H1 (cell line): ENCODE results near the gene EGF. TPM values are rescaled to one million over a fixed set of nuclear protein-coding genes. Genes with fewer than 3 reads are reported as not detected.

Experiments
- CTCF ChIA-PET: fragments of 300-600 bp; sonication (Branson Sonifier 250); formaldehyde crosslinking; loops from one replicate; lab custom pipeline; 2021; ENCODE audit not compliant: partially characterized antibody; lab: Charles Lee
- POLR2A ChIA-PET: fragments of 300-600 bp; sonication (Branson Sonifier 250); formaldehyde crosslinking; loops from one replicate; lab custom pipeline; 2021; ENCODE audit warnings: inconsistent platforms; ENCODE audit not compliant: partially characterized antibody; lab: Charles Lee
- DNase-seq, 2 experiments: peaks; one replicate each; pipeline versions ENCODE4 v3.0.0 to v3.0.0-alpha.2; 2010 to 2022; ENCODE audit warnings: low spot score in 2 of 2, low read depth in 1 of 2, mixed read lengths in 1 of 2
- FAIRE-seq: peaks from 2 replicates; lab custom pipeline; 2011; peaks lifted over from hg19 to GRCh38; lab: Jason Lieb, UNC
- H2AFZ ChIP-seq: 2 replicates; pipeline ENCODE4 v1.8.1; 2012; ENCODE audit warnings: low read length, inconsistent platforms
- H2AK5ac ChIP-seq: 2 replicates; pipeline ENCODE4 v1.6.1; 2013; ENCODE audit warnings: low read depth, low read length
- H2BK120ac ChIP-seq: replicated peaks from 2 replicates; pipeline ENCODE3; 2013; ENCODE audit warnings: low read depth, low read length, inconsistent platforms
- H2BK12ac ChIP-seq: 2 replicates; pipeline ENCODE4 v1.6.1; 2013; ENCODE audit warnings: low read depth, low read length
- H2BK15ac ChIP-seq: 2 replicates; pipeline ENCODE4 v1.6.1; 2013; ENCODE audit warnings: low read length
- H2BK20ac ChIP-seq: 2 replicates; pipeline ENCODE4 v1.6.1; 2013; ENCODE audit warnings: low read length
- H2BK5ac ChIP-seq: 2 replicates; pipeline ENCODE4 v1.6.1; 2013; ENCODE audit warnings: low read depth, low read length
- H3K14ac ChIP-seq: 2 replicates; pipeline ENCODE4 v1.6.1; 2013; ENCODE audit warnings: inconsistent platforms; ENCODE audit not compliant: insufficient read length
- H3K18ac ChIP-seq: 2 replicates; pipeline ENCODE4 v1.6.1; 2013; ENCODE audit warnings: low read length; ENCODE audit errors: extremely low read depth
- H3K23ac ChIP-seq: 2 replicates; pipeline ENCODE4 v1.6.1; 2013; ENCODE audit warnings: inconsistent platforms; ENCODE audit not compliant: insufficient read length
- H3K23me2 ChIP-seq: 2 replicates; pipeline ENCODE4 v1.6.1; 2013; ENCODE audit warnings: low read depth, low read length
- H3K27ac ChIP-seq: 2 replicates; pipeline ENCODE4 v1.6.1; 2011; ENCODE audit warnings: low read depth, low read length, inconsistent platforms
- H3K27me3 ChIP-seq, 4 experiments: replicated peaks in 1 of 4; 1 replicate in 1 of 4; 2 replicates in 3 of 4; pipeline versions ENCODE4 v1.6.1 to v1.8.1; 2011 to 2013; ENCODE audit warnings: low read length in 3 of 4, mild to moderate bottlenecking in 3 of 4, inconsistent platforms in 2 of 4, mixed read lengths in 2 of 4, moderate library complexity in 1 of 4; ENCODE audit not compliant: control insufficient read depth in 3 of 4, insufficient read depth in 3 of 4; ENCODE audit errors: extremely low read depth in 1 of 4
- H3K36me3 ChIP-seq, 4 experiments: 2 replicates each; pipeline versions ENCODE4 v1.6.1 to v1.8.1; 2011 to 2013; ENCODE audit warnings: mild to moderate bottlenecking in 4 of 4, low read length in 3 of 4, moderate library complexity in 2 of 4, control low read depth in 1 of 4, inconsistent platforms in 1 of 4; ENCODE audit not compliant: insufficient read depth in 4 of 4, control insufficient read depth in 2 of 4
- H3K4ac ChIP-seq: replicated peaks from 2 replicates; pipeline ENCODE3; 2013; ENCODE audit warnings: low read length, low read depth, mixed read lengths, inconsistent platforms; ENCODE audit not compliant: insufficient read length
- H3K4me1 ChIP-seq, 4 experiments: replicated peaks in 1 of 4; 1 replicate in 1 of 4; 2 replicates in 3 of 4; pipeline versions ENCODE4 v1.6.1 to v1.8.1; 2011 to 2013; ENCODE audit warnings: low read length in 3 of 4, inconsistent platforms in 2 of 4, mixed read lengths in 1 of 4; ENCODE audit not compliant: insufficient read depth in 4 of 4, control insufficient read depth in 3 of 4
- H3K4me2 ChIP-seq, 2 experiments: 2 replicates each; pipeline versions ENCODE4 v1.6.1 to v1.8.1; 2011 to 2013; ENCODE audit warnings: low read depth in 2 of 2, low read length in 2 of 2, control low read depth in 1 of 2, inconsistent platforms in 1 of 2, mild to moderate bottlenecking in 1 of 2; ENCODE audit not compliant: insufficient read depth in 1 of 2
- H3K4me3 ChIP-seq, 4 experiments: fragments of 200-600, 300-600 bp in 1 of 4; sonication (generic), shearing (Covaris generic), sonication (Bioruptor Twin) in 1 of 4; 2 replicates each; pipeline versions ENCODE4 v1.5.1 to v1.8.1; 2011 to 2016; ENCODE audit warnings: low read length in 4 of 4, low read depth in 3 of 4, control low read depth in 2 of 4, inconsistent platforms in 2 of 4, mild to moderate bottlenecking in 2 of 4, mixed read lengths in 1 of 4, moderate library complexity in 1 of 4; ENCODE audit not compliant: insufficient read depth in 2 of 4; ENCODE audit errors: extremely low read depth in 1 of 4
- H3K56ac ChIP-seq: replicated peaks from 2 replicates; pipeline ENCODE3; 2013; ENCODE audit warnings: low read depth, mild to moderate bottlenecking, mixed read lengths, low read length, inconsistent platforms; ENCODE audit not compliant: insufficient read length
- H3K79me1 ChIP-seq: 2 replicates; pipeline ENCODE4 v1.6.1; 2013; ENCODE audit warnings: low read depth, low read length, control low read depth
- H3K79me2 ChIP-seq, 2 experiments: 2 replicates each; pipeline versions ENCODE4 v1.6.1 to v1.8.1; 2012 to 2013; ENCODE audit warnings: low read length in 2 of 2, mild to moderate bottlenecking in 2 of 2, inconsistent platforms in 1 of 2; ENCODE audit not compliant: insufficient read depth in 2 of 2, control insufficient read depth in 1 of 2
- H3K9ac ChIP-seq, 4 experiments: replicated peaks in 1 of 4; 1 replicate in 1 of 4; 2 replicates in 3 of 4; pipeline versions ENCODE4 v1.6.1 to v1.8.1; 2011 to 2013; ENCODE audit warnings: low read depth in 3 of 4, low read length in 3 of 4, control low read depth in 2 of 4, mild to moderate bottlenecking in 2 of 4, moderate library complexity in 2 of 4, inconsistent platforms in 1 of 4; ENCODE audit errors: extremely low read depth in 1 of 4
- H3K9me3 ChIP-seq, 2 experiments: 2 replicates each; pipeline versions ENCODE4 v1.6.1 to v1.8.1; 2012 to 2013; ENCODE audit warnings: mild to moderate bottlenecking in 2 of 2, moderate library complexity in 2 of 2, control low read depth in 1 of 2, inconsistent platforms in 1 of 2, low read depth in 1 of 2, low read length in 1 of 2, mixed read lengths in 1 of 2; ENCODE audit not compliant: insufficient read depth in 2 of 2
- H4K20me1 ChIP-seq, 2 experiments: replicated peaks in 1 of 2; 2 replicates each; pipeline versions ENCODE3 to v1.8.1; 2011 to 2013; ENCODE audit warnings: inconsistent platforms in 2 of 2, low read length in 2 of 2, mild to moderate bottlenecking in 1 of 2; ENCODE audit not compliant: insufficient read depth in 2 of 2, control insufficient read depth in 1 of 2
- H4K5ac ChIP-seq: 2 replicates; pipeline ENCODE4 v1.6.1; 2013; ENCODE audit warnings: low read length, low read depth, mixed read lengths, inconsistent platforms; ENCODE audit not compliant: insufficient read length
- H4K8ac ChIP-seq: 2 replicates; pipeline ENCODE4 v1.8.0; 2013; ENCODE audit warnings: mild to moderate bottlenecking, moderate library complexity, low read length, inconsistent platforms; ENCODE audit not compliant: insufficient read depth; ENCODE audit errors: extremely low read depth
- H4K91ac ChIP-seq: replicated peaks from 2 replicates; pipeline ENCODE3; 2013; ENCODE audit warnings: low read length, mixed read lengths, inconsistent platforms; ENCODE audit not compliant: insufficient read length
- JUN ChIP-seq: IDR thresholded peaks from 2 replicates; pipeline ENCODE4 v1.6.1; 2011; ENCODE audit warnings: low read depth, mild to moderate bottlenecking, improper control_type of control experiment, low read length
- TAF1 ChIP-seq: IDR thresholded peaks from 2 replicates; pipeline ENCODE4 v1.6.1; 2011; ENCODE audit warnings: mild to moderate bottlenecking, low read depth, low read length
- polyA plus RNA-seq, 7 experiments: library from polyadenylated mRNA; depleted of rRNA in 3 of 7; stranded (reverse) in 5 of 7; unstranded in 2 of 7; fragments of >200 nt in 5 of 7; fragments of 200-250 nt in 2 of 7; gene quantifications; 1 replicate in 5 of 7; 2 replicates in 1 of 7; 4 replicates in 1 of 7; pipeline versions ENCODE4 v1.2.1 to v1.2.3, GENCODE V29; 2011 to 2013; ENCODE audit warnings: missing spikeins in 2 of 7, mixed read lengths in 2 of 7
- total RNA-seq: library from RNA; stranded (reverse); fragmentation: NEBNext Ultra II Directional; extraction: Animal tissue kit (Norgen Biotek cat#: 25700); gene quantifications from 2 replicates; pipeline ENCODE4 v1.2.1, GENCODE V29; 2021

The EGF gene
- total and polyA plus RNA-seq, 2 of the 8 experiments (the other 6 are each of a cell fraction or from before 2014, with no cell fraction given), result 1.5 to 2.6 TPM

- TF ChIP-seq JUN, result no peak
Observed at GRCh38 chr4:109959195-109959594, 46.5 kb downstream of the EGF start (continued).

- no peak overlapping the region for H3K4ac ChIP-seq
- no peak overlapping the region for H2AFZ ChIP-seq
- FAIRE-seq (no peak), DNase-seq (no peak)
- no peak overlapping the region for H2BK5ac ChIP-seq
- no peaks in the 10 kb centered on the region for H3K36me3 ChIP-seq
- no peak overlapping the region for H3K4me2 ChIP-seq
- no peak overlapping the region for H4K5ac ChIP-seq
- no peak overlapping the region for H2BK12ac ChIP-seq
- H4K20me1 ChIP-seq, result no peaks in the 10 kb centered on the region
- H2BK15ac ChIP-seq, result no peak overlapping the region
- no peak overlapping the region for H3K27ac ChIP-seq
- no peak overlapping the region for H3K56ac ChIP-seq
- TF ChIP-seq JUN (no peak), TAF1 (no peak)
- H2AK5ac ChIP-seq, result no peak overlapping the region
- POLR2A ChIA-PET, result no interaction called here
- no peak overlapping the region for H3K14ac ChIP-seq
- no peak overlapping the region for H3K23ac ChIP-seq
- no peak overlapping the region for H2BK120ac ChIP-seq
- no peaks in the 10 kb centered on the region for H3K23me2 ChIP-seq
- no peak overlapping the region for H4K91ac ChIP-seq
- no peaks in the 10 kb centered on the region for H3K9me3 ChIP-seq
- H3K9ac ChIP-seq, result no peak overlapping the region
- no peak overlapping the region for H3K18ac ChIP-seq
- CTCF ChIA-PET, result no interaction called here
- no peaks in the 10 kb centered on the region for H3K27me3 ChIP-seq
- H3K4me3 ChIP-seq, result no peak overlapping the region
- H3K79me1 ChIP-seq, result no peaks in the 10 kb centered on the region
- H3K4me1 ChIP-seq, result no peaks in the 10 kb centered on the region
- no peaks in the 10 kb centered on the region for H3K79me2 ChIP-seq
- H2BK20ac ChIP-seq, result no peak overlapping the region
- no peak overlapping the region for H4K8ac ChIP-seq
Observed at GRCh38 chr4:109962401-109962800, 49.7 kb downstream of the EGF start.
